A172 (cell line): ENCODE data around the gene RNF148. TPM values are rescaled to one million over a fixed set of nuclear protein-coding genes. Genes with fewer than 3 reads are reported as not detected.

Experiments used
- DNase-seq: peaks from one replicate; pipeline ENCODE4 v3.0.0-alpha.2; 2015; ENCODE audit warnings: low spot score
- total RNA-seq: library from RNA; depleted of rRNA; stranded (reverse); fragments of >200 nt; shearing (Covaris generic); gene quantifications from 2 replicates; pipeline ENCODE4 v1.2.3, GENCODE V29; 2014; rRNA removed

RNF148 gene
- total RNA-seq: not detected in 2 replicates

DNA sequence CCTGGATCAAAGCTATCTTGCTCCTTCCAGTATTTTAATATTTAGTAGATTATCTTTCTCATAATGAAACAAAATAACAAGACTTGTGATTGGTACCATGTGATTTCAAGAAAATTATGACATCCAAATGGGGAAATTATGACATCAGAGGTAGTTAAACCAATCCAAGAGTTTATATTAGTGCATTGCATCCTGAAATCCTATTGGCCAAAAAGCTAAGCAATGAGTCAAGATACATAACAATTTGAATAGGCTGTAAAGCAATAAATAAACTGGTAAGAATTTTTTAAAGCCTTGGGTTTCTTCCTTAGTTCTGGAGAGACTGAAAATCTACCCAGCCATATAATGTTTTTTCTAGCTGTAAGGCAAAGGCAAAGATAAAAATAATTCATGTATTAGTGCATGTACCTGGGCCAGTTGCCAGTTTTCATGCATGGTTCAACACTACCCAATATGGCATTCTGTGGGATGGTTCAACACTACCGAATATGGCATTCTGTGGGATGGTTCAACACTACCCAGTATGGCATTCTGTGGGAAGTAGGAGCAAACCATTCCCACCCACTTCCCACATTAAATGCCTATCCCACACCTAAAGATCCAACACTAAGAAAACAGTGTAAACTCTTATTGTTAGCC lies at the start of gene RNF148:
TSS of gene RNF148 (minus strand) at position 51 of the 639 bp plus-strand sequence. CDS start 172 bp downstream, outside the sequence.
- DNase-seq: no peak

DNA sequence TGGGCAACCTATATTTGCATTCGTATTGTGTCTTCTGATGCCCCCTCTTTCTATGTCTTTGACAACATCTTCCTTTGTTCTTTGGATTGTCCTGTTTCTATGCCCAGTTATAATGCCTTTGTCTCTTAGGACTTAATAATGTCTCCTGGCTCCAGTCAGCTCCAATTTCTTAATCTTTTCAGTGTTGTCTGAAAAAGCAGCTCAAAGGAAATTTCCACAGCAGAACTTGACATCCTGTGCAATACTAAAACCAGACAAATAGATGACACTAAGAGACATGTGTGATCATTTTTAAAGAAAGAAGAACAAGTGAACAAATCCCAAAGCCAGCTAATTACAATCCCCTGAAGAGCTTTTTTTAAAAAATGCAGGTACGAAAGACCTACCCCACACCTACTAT lies 47.7 kb upstream of the RNF148 start:
- DNase-seq: no peak

DNA sequence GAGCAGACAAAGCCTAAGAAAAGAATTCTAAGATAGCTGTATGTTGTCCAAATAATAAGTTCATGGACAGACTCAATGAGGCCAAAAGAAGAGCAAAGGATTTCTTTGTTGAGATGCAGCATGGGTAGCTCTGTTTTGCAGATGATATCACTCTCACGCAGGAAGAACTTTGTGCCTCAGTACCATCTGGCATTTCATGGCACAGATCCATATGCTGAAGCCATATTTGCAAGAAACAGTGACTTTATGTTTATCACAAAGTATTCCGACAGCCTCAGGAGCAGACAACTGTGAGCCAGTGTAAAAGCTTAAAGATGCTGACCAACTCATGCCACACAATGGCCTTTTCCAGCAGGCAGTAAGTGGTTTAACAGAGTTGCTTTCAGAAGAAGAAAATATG lies 45.5 kb upstream of the RNF148 start:
- DNase-seq: no peak

DNA sequence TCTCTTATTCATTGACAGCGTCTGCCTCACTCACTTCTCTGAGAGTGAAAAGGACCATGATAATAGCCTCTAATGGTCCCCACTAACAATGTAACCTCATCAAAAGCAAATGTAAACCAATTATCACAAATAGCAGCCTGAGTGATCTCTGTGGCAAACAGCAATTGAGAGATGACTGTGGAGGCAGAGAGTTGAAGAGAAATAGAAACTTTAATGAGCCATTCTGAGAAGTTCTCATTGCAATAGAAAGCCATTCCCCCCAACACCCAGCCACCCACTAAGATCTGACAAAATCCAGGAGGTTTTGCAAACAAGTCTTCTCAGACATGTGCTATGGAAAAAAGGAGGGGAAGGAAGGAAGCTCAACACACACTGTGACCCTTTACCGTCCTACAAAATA lies 44.2 kb upstream of the RNF148 start:
- no peak for DNase-seq

- no peak for DNase-seq
These were observed 40.5 kb upstream of the RNF148 start for GRCh38 chr7:122743211-122743610.

DNA sequence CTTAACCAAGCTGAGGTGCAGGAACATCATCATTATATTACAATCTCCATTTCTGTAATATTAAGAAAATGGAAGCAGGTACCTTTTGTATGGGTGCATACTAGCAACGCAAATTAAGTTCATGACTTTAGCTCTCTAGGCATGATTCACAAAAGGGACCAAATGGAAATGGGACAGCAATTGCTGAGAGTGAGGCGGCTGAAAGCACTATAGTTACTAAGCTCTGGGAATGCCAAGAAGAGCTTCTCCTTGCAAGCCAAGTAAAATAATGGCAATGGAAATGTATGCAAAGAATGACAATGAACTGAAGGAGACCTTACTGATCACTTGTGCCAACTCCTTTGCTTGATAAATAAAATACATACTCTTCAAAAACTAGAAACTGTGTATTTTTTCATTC lies 36.2 kb upstream of the RNF148 start:
- DNase-seq: no peak

DNA sequence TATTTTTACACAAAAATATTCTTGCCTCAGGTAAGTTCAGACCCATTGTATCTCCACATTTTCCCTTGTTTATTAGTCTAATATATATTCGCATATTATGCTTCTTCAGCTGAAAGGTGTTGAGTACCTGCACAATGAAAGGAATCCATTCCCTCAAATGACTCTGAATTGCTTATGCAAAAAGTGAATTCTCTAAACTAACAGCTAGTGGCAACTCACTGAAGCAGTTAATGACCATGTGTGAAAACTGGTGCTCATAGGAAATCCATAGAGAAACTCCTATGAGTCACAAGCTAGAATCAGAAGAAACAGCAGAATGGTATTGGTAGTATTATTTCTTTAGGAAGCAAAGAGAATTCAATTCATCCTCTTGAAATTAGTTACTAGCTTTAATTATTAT lies 33.5 kb upstream of the RNF148 start:
- DNase-seq: no peak

- DNase-seq: no peak
These were observed 25.0 kb upstream of the RNF148 start for GRCh38 chr7:122727759-122728158.

DNA sequence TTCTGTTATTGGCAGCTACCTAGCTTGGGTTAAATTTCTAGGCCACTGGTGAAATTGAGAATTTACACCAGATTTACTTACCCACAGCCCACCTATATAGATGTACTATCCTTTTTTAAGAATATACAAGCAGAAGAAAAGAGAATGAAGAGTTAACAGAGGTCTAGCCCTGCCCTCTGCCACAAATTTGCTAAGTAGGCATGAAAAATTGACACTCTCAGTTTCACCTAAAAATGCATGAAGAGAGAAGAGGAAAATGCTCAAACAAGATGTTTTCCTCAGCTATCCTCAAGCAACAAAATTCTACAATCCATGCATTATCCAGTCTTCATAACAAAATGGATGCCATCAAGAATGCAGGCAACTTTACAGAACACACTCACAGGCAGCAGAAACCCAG lies 24.6 kb upstream of the RNF148 start:
- DNase-seq: no peak

- DNase-seq: no peak
These were observed 24.2 kb upstream of the RNF148 start for GRCh38 chr7:122726881-122727280.

DNA sequence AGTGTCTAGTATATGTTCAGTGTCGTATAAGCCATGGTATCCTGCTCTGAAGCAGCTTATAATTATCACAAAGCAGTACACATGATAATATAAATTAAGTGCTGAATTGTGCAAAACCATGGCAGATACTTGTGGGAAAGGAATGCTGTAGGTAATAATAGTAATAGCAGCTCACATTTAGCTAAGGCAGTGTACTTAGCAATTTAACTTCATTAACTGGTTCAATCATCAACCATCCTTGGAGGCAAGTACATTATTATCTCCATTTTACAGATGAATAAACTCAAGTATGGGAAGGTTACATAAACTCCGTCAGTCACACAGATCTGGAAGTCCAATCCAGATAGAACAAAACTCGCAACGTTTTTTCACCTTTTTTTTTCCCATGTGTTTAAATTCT lies 21.6 kb upstream of the RNF148 start:
- DNase-seq: no peak

DNA sequence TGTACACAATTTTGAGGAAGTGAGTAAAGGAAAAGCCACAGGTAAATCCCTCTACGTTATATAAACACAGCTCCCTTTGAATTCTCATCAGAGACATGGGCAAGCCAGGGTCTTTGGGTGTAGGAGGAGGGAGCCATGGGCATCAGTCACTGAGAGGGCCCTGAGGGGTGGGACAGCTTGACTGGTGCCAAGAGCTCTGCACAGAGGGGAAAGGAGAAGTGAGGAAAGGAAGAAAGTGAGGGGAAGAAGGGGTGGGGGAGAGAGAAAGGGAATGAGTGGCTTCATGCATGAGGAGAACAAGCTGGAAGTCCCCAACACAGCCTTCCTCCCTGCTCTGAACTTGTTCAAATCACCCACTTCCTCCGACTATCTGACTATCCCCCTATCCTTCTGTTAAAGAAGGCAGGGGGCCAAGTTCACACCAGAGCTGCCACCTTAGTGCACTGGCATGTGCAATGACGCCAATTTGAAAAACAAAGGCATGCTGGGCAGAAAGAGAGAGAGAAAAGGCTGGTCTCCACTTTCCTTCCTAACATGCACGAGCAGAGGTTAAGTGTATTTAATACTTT lies 16.4 kb upstream of the RNF148 start:
- DNase-seq: no peak

GRCh38 chr7:122717356-122718089 lies 14.8 kb upstream of the RNF148 start:
- no peak for DNase-seq

- no peak for DNase-seq
These were observed 12.5 kb upstream of the RNF148 start for GRCh38 chr7:122715183-122715582.

DNA sequence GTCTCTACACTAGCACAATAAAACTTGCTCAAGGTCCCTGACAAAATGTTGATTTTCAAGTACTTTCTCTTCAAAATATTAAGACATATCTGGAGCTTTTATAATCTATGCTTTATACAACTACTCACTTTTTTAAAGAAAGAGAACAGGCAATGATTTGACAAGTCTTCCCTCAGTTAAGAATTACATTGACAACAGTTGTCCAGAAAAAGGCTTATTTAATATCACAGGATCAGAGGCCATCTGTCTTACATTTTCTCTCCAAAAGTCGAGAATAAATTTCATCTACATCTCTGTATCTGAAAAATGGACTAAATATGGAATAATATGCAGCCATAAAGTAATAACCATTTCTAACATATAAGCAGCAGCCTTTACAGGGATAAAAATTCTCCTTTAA lies 8.2 kb upstream of the RNF148 start:
- DNase-seq: no peak

GRCh38 chr7:122709930-122710646 lies 7.4 kb upstream of the RNF148 start:
- no peak for DNase-seq

- DNase-seq: no peak
These were observed 4.1 kb upstream of the RNF148 start for GRCh38 chr7:122706836-122707235.

GRCh38 chr7:122699017-122699416 lies 3.7 kb downstream of the RNF148 start, which contains the start of gene RNF133:
TSS of gene RNF133 (minus strand) at chr7:122699117. CDS start at chr7:122698918, 199 bp downstream.
- no peak for DNase-seq

DNA sequence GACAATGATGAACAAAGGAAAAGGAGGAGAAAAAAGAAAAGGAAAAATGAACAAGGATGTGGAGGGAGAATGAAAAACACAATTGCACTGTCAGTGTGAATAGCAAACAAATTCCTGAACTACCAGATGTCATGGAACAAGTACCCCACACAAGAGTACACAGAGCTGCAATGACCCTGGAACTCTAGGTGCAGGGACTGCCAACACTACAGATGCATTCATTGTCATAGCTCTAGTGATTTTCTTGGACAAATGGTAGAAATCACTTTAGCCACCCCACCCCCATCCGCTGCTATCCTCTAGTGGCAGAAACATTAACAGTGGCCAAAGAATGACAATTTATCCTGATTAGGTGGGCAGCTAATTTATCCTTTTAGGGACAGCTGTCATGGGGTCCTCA lies 6.9 kb downstream of the RNF148 start:
- no peak for DNase-seq

DNA sequence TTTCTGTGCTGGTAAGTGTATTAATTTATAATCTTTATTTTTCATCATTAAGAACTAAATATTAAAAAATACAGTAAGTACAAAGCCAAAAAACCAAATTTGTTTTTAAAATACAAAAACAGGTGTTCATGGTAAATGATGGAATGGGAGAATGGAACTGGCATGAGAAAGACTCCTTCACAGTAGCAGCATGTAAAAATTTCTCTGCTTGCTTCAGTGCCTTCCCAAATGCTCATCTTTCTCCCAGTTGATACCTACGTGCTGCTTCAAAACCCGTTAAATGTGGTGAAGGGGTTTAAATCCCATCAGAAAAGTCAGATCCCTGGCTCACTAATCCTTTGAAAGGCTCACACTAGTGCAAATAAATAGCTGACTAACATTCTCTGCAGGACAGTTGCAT lies 8.0 kb downstream of the RNF148 start:
- no peak for DNase-seq

DNA sequence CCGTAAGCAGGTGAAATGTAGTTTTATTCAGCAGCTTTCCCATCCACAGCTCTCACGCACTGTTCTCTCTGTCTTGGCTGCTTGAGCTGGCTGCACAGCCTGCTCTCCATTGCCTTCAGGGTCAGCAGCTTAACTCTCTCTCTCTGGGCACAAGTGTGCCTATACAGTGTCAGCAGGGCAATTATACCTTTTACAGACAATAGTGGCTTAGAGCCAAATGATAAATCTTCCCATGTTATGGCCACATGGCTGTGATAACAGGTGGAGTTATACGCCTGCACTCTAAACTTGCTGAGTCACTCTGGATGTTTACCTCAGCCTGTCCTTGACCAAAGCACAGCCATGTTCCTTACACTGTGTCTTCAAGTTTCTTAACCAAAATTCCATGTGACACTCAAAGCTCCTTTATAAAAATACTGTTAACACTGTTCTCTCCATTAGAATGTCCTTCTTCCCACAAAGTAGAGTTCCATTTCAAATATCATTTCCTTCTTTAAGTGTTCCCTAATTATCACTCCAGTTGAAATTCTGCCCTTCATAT lies 9.9 kb downstream of the RNF148 start:
- no peak for DNase-seq

DNA sequence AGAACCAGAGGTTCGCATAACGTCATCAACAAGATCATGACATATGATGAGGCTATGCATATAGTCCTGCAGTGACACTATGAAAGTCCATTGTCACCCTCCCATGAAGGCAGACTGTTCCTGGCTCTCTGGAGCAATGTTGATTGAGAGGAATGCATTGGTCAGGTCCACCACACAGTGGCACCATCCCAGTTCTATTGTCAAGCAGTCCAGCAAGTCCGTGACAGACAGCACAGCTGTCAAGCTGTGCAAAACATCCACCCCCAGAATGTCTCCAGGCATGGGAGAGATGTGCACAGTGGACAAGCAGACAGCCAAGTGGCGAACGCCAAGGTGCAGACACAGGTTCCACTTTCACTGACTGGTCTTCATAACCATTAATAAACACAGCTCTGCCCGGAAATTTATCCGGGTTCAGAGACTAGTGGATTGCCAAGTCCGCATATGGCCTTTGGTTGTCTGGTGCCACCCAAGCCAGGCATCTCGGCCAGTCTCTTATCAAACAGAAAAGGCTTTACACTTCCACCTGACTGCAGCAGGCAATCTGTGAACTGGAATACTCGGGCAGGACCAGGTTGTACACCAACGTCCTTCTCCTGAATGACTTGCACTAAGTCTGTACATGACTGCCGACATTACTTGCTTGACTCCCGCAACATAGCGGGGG lies 11.0 kb downstream of the RNF148 start:
- DNase-seq: no peak
